MCF 10A (cell line): ENCODE measurements around the gene CELA2B. TPM values are rescaled to one million over a fixed set of nuclear protein-coding genes. Genes with fewer than 3 reads are reported as not detected.

Experiments
- BruUV-seq: library from RNA; stranded (reverse); fragments of 400-500 nt; replicated peaks from 2 replicates; lab custom pipeline; 2021; lab: Mats Ljungman, UMichigan
- CTCF ChIA-PET: fragments of 300-600 bp; sonication (Branson Sonifier 250); formaldehyde crosslinking; extraction: SDS; loops from one replicate; lab custom pipeline; 2021; ENCODE audit warnings: antibody characterized with exemption, inconsistent platforms; lab: Yijun Ruan, JAX
- POLR2A ChIA-PET: fragments of 300-600, 350-650 bp; sonication (Branson Sonifier 250); formaldehyde crosslinking; extraction: SDS; loops from one replicate; lab custom pipeline; 2020; ENCODE audit warnings: antibody characterized with exemption, inconsistent platforms; lab: Yijun Ruan, JAX
- DNase-seq: peaks from one replicate; pipeline ENCODE4 v3.0.0-alpha.2; 2018; ENCODE audit not compliant: unreplicated experiment
- H3K27ac Mint-ChIP-seq: one replicate; pipeline ENCODE4 v1.8.0; 2022; ENCODE audit warnings: mild to moderate bottlenecking, low read depth, mixed read lengths; ENCODE audit not compliant: unreplicated experiment
- H3K27me3 Mint-ChIP-seq: one replicate; pipeline ENCODE4 v1.8.0; 2022; ENCODE audit warnings: mixed read lengths; ENCODE audit not compliant: insufficient read depth, unreplicated experiment
- H3K36me3 Mint-ChIP-seq: one replicate; pipeline ENCODE4 v1.8.0; 2022; ENCODE audit warnings: mild to moderate bottlenecking, moderate library complexity, mixed read lengths; ENCODE audit not compliant: insufficient read depth, unreplicated experiment
- H3K4me1 Mint-ChIP-seq: one replicate; pipeline ENCODE4 v1.8.0; 2022; ENCODE audit warnings: mixed read lengths; ENCODE audit not compliant: insufficient read depth, unreplicated experiment
- H3K4me3 Mint-ChIP-seq: one replicate; pipeline ENCODE4 v1.8.0; 2022; ENCODE audit warnings: mild to moderate bottlenecking, moderate library complexity, mixed read lengths; ENCODE audit not compliant: unreplicated experiment
- H3K9me3 Mint-ChIP-seq: one replicate; pipeline ENCODE4 v1.8.0; 2022; ENCODE audit warnings: mixed read lengths; ENCODE audit not compliant: unreplicated experiment
- intact Hi-C: fragments of 100-400 bp; cut with micrococcal nuclease; formaldehyde crosslinking; loops from 2 replicates; pipeline ENCODE4 v1.14.1; 2022
- total RNA-seq: library from RNA; stranded (reverse); gene quantifications from 2 replicates; pipeline ENCODE4 v1.2.3, GENCODE V29; 2022
- TF ChIP-seq, protein P1 (sequence below): fragments of 200-600 bp; IDR thresholded peaks from one replicate; pipeline ENCODE4 v1.8.0; 2022; ENCODE audit warnings: antibody characterized with exemption, mild to moderate bottlenecking; ENCODE audit not compliant: unreplicated experiment

Gene CELA2B
- total RNA-seq, 1 experiment from 2014 or later = not detected

DNA sequence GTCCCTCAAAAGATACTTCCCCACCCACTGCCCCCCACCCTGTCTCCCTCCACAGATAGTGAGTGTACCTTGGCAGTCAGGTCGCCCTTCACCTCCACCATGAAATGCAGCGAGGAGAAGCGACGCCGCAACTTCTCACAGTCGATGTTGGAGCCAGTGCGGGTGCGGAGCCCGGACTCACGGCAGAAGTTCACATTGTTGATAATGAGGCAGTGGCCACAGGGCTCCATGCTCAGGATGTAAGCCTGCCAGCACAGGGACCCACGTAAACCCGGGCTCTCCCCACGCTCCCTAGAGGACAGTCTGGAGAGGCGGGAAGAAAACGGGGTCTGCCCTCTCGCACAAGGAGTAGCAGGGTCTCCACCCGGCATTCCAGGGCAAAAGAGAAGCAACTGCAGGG, 30.9 kb downstream of the CELA2B start:
- no peaks in the 10 kb centered on the region for H3K27me3 Mint-ChIP-seq
- intact Hi-C loops = loop anchor here (10.0 kb wide), 1 partner anchor 72 kb away; the partner anchor contains the start of gene CTRC
- H3K27ac Mint-ChIP-seq = no peak overlapping the region
- peaks cover 8% of the 10 kb centered on the region for H3K4me1 Mint-ChIP-seq
- no peaks in the 10 kb centered on the region for H3K9me3 Mint-ChIP-seq
- DNase-seq = no peak
- peaks cover 27% of the 10 kb centered on the region for H3K36me3 Mint-ChIP-seq
- POLR2A ChIA-PET = interaction anchor here (0.6 kb wide), 1 partner anchor 210 kb away, joined by 4 read pairs; no protein-coding TSS in a partner anchor
- no TSS peak for BruUV-seq
- TF ChIP-seq, protein P1, sequence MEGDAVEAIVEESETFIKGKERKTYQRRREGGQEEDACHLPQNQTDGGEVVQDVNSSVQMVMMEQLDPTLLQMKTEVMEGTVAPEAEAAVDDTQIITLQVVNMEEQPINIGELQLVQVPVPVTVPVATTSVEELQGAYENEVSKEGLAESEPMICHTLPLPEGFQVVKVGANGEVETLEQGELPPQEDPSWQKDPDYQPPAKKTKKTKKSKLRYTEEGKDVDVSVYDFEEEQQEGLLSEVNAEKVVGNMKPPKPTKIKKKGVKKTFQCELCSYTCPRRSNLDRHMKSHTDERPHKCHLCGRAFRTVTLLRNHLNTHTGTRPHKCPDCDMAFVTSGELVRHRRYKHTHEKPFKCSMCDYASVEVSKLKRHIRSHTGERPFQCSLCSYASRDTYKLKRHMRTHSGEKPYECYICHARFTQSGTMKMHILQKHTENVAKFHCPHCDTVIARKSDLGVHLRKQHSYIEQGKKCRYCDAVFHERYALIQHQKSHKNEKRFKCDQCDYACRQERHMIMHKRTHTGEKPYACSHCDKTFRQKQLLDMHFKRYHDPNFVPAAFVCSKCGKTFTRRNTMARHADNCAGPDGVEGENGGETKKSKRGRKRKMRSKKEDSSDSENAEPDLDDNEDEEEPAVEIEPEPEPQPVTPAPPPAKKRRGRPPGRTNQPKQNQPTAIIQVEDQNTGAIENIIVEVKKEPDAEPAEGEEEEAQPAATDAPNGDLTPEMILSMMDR = no peak
- H3K4me3 Mint-ChIP-seq = no peak overlapping the region
- CTCF ChIA-PET = no interaction called here

DNA sequence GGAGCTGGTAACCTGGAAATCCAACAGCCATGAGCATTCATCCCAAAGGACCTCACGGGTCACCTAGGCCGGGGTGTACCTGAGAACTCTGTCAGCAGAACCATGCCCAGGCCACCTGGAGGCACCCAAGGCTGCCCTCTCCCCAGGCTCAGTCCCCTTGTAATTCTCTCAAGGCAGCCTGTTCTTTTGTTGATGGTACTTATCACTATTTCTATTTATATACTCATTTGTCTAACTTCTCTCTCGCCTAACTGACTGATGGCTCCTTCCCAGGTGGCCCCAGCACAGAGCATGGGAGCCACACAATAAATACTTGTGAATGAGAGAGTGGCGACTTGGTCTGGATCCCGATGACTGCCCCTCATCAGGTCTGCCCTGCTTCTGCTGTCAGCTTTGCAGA, 31.4 kb downstream of the CELA2B start:
- CTCF ChIA-PET = no interaction called here
- intact Hi-C loops = loop anchor here (10.0 kb wide), 1 partner anchor 72 kb away; the partner anchor contains the start of gene CTRC
- no peaks in the 10 kb centered on the region for H3K9me3 Mint-ChIP-seq
- POLR2A ChIA-PET = interaction anchor here (0.6 kb wide), 1 partner anchor 209 kb away, joined by 4 read pairs; no protein-coding TSS in a partner anchor
- no peak overlapping the region for H3K27ac Mint-ChIP-seq
- BruUV-seq = no TSS peak
- TF ChIP-seq, protein P1 = no peak
- no peak for DNase-seq
- no peaks in the 10 kb centered on the region for H3K27me3 Mint-ChIP-seq
- H3K4me3 Mint-ChIP-seq = no peak overlapping the region
- peaks cover 8% of the 10 kb centered on the region for H3K4me1 Mint-ChIP-seq
- peaks cover 28% of the 10 kb centered on the region for H3K36me3 Mint-ChIP-seq

DNA sequence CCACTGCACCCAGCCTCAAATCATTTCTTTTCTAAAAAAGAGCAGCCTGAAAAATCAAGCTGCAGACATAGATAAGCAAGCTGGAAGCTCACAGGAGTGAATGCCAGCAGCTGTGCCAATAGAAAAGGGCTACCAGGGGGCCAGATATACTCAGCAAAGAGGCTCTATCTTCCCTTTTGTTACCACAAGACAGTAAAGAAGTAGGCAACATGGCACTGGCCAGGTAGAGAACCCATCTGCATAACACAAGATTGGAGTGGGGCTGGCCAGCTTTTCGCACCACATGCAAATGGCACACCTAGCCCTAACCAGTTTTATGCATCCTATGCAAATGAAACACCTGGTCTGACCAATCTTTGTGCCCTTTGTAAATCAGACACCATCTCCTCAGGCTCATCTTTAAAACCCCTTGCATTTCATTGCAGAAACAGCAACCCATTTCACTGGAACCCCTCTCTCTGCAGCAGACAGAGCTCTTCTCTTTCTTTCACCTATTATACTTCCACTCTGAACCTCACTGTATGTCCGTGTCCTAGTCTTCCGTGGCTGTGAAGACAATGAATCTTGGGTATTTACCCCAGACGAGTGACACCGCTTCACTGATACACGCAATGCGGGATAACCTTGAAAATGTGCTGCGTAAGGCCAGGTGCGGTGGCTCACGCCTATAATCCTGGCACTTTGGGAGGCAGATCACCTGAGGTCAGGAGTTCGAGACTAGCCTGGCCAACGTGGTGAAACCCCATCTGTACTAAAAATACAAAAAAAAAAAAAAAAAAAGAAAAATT, 33.0 kb downstream of the CELA2B start:
- no peaks in the 10 kb centered on the region for H3K27me3 Mint-ChIP-seq
- CTCF ChIA-PET = interaction anchor here (0.7 kb wide), 1 partner anchor 78 kb away, joined by 3 read pairs; no protein-coding TSS in a partner anchor
- peaks cover 22% of the 10 kb centered on the region for H3K36me3 Mint-ChIP-seq
- BruUV-seq = no TSS peak
- H3K9me3 Mint-ChIP-seq = no peaks in the 10 kb centered on the region
- intact Hi-C loops = loop anchor here (10.0 kb wide), 1 partner anchor 74 kb away; the partner anchor contains the start of gene CTRC
- H3K4me1 Mint-ChIP-seq = peaks cover 8% of the 10 kb centered on the region
- no peak overlapping the region for H3K27ac Mint-ChIP-seq
- no peak overlapping the region for H3K4me3 Mint-ChIP-seq
- TF ChIP-seq, protein P1 = no peak
- POLR2A ChIA-PET = no interaction called here
- no peak for DNase-seq

DNA sequence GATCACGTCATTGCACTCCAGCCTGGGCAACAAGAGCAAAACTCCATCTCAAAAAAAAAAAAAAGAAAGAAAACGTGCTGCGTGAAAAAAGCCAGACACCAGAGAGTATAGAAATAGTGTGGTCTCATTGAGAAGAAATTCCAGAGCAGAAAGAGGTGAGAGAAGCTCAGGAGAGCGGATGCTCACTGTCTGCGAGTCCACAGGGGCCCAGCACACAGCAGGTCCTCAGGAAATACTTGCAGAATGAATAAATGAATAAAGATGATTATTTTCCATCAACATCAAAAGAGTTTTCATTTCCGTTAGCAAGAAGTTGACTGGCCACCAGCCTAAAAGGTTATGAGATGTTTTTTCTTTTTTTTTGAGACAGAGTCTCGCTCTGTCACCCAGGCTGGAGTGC, 33.7 kb downstream of the CELA2B start:
- Mint-ChIP-seq H3K4me3 (no peak overlapping the region), H3K27me3 (no peaks in the 10 kb centered on the region), H3K4me1 (peaks cover 8% of the 10 kb centered on the region), H3K27ac (no peak overlapping the region), H3K9me3 (no peaks in the 10 kb centered on the region), H3K36me3 (peaks cover 22% of the 10 kb centered on the region)
- TF ChIP-seq, protein P1 = no peak
- ChIA-PET CTCF (no interaction called here), POLR2A (no interaction called here)
- BruUV-seq = no TSS peak
- intact Hi-C loops = loop anchor here (10.0 kb wide), 1 partner anchor 75 kb away; the partner anchor contains the start of gene CTRC
- DNase-seq = no peak
